Activated naive CD8-positive, alpha-beta T cell treated with anti-CD3 and anti-CD28 coated beads for 36 hours (primary cell): Measurements from ENCODE around the gene ADAMTS17. TPM values are rescaled to one million over a fixed set of nuclear protein-coding genes. Genes with fewer than 3 reads are reported as not detected.

ENCODE experiments used
- DNase-seq: peaks from one replicate; pipeline ENCODE4 v3.0.0; 2021
- H3K27ac Mint-ChIP-seq: one replicate; pipeline ENCODE4 v1.8.0; 2022; ENCODE audit warnings: mild to moderate bottlenecking, moderate library complexity, mixed read lengths
- H3K27me3 Mint-ChIP-seq: one replicate; pipeline ENCODE4 v1.8.0; 2022; ENCODE audit warnings: mild to moderate bottlenecking, mixed read lengths
- H3K36me3 Mint-ChIP-seq: one replicate; pipeline ENCODE4 v1.8.0; 2021; ENCODE audit warnings: mild to moderate bottlenecking, mixed read lengths
- H3K4me1 Mint-ChIP-seq: one replicate; pipeline ENCODE4 v1.8.0; 2021; ENCODE audit warnings: mixed read lengths
- H3K4me3 Mint-ChIP-seq: one replicate; pipeline ENCODE4 v1.8.0; 2022; ENCODE audit warnings: mild to moderate bottlenecking, moderate library complexity, mixed read lengths
- H3K9me3 Mint-ChIP-seq: one replicate; pipeline ENCODE4 v1.8.0; 2022; ENCODE audit warnings: mixed read lengths
- total RNA-seq, 2 experiments: library from RNA; stranded (reverse); gene quantifications; one replicate each; pipeline ENCODE4 v1.2.3, GENCODE V29; 2021

ADAMTS17 gene
- total RNA-seq, 2 experiments from 2014 or later, result 2.5 to 3.6 TPM

DNA sequence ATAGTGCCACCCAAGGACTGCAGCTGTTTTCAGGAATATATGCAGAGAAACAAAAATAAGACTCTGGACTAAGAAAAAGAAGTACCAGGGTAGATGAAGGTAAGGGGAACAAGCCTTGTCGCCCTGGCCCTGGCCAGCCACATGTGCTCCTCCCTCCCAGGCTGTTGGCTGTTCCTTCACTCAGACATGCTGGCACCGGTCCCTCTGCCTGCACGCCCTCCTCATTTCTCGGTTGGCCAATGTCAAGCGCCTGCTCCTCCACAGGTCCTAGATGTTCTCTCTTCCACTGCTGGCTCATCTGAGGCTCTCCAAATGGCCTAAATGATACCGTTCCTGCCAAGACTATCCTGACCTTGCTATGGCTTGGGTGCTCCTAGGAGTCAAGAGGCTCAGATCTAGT is 320.1 kb downstream of the ADAMTS17 start:
- H3K4me1 Mint-ChIP-seq, result no peaks in the 10 kb centered on the region
- H3K27ac Mint-ChIP-seq, result no peak overlapping the region
- DNase-seq, result no peak
- peaks cover 3% of the 10 kb centered on the region for H3K9me3 Mint-ChIP-seq
- no peaks in the 10 kb centered on the region for H3K27me3 Mint-ChIP-seq
- H3K4me3 Mint-ChIP-seq, result no peak overlapping the region
- peaks cover 2% of the 10 kb centered on the region for H3K36me3 Mint-ChIP-seq

DNA sequence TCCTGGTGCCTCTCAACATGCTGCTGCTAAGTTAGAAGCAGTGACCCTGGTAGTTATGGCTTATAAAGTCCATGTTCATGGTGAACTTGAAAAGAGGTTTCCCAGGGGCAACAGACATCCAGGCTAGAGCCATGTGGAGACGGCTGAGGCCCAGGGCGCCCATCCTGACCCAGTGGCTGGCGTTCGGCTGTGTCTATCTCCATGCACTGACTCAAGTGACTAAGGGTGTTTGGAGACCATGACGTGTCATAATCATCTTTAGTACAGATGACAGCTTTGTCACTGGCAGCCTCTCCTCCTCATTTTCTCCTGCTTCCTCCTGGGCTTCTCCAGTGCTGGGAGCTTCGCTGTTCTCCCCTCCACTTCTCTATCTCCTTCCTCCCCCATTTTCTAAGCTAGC is 321.2 kb downstream of the ADAMTS17 start:
- peaks cover 3% of the 10 kb centered on the region for H3K36me3 Mint-ChIP-seq
- no peaks in the 10 kb centered on the region for H3K4me1 Mint-ChIP-seq
- DNase-seq, result no peak
- H3K9me3 Mint-ChIP-seq, result peaks cover 3% of the 10 kb centered on the region
- H3K4me3 Mint-ChIP-seq, result no peak overlapping the region
- no peak overlapping the region for H3K27ac Mint-ChIP-seq
- no peaks in the 10 kb centered on the region for H3K27me3 Mint-ChIP-seq

DNA sequence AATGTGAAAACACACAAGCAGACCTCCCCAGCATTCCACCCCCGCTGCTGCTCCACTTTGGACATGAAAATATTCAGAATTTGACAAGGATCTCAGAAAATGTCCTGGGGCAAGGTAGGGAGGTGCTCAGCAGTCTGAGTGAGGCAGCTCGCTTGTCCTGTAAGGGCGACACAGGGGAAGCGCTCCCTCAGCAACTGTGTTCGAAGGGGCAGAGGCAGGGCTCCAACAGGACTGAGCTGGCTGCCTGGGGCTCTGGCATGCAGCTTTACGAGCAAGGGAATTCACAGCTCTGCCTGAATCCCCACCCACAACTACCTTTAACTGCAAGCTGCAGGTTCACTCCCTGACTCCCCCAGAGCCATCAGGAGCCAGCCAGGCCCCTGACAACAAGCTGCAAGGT is 321.6 kb downstream of the ADAMTS17 start:
- Mint-ChIP-seq H3K4me3 (no peak overlapping the region), H3K27me3 (no peaks in the 10 kb centered on the region), H3K36me3 (peaks cover 4% of the 10 kb centered on the region), H3K27ac (no peak overlapping the region), H3K9me3 (peaks cover 3% of the 10 kb centered on the region), H3K4me1 (no peaks in the 10 kb centered on the region)
- no peak for DNase-seq

DNA sequence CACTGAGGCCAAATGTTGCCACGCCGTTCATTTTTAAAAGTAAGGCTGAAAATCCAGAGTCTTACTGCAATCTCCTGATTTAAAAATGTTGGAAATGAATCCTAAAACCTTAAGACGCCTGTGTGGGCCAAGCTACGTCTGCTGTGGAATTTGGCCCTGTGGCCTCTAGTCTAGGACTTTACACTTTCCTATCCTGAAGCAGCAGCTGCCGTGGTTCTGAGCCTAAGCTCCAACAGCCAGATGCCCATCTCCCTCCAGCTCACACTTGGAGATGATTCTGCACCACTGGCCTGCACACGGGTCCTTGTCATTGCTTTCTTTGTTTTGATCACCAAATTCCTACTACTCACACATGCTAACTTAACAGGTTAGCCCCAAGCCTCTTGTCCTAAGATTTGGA is 322.2 kb downstream of the ADAMTS17 start:
- Mint-ChIP-seq H3K36me3 (peaks cover 4% of the 10 kb centered on the region), H3K27me3 (no peaks in the 10 kb centered on the region), H3K27ac (no peak overlapping the region), H3K4me3 (no peak overlapping the region), H3K9me3 (peaks cover 3% of the 10 kb centered on the region), H3K4me1 (no peaks in the 10 kb centered on the region)
- no peak for DNase-seq

DNA sequence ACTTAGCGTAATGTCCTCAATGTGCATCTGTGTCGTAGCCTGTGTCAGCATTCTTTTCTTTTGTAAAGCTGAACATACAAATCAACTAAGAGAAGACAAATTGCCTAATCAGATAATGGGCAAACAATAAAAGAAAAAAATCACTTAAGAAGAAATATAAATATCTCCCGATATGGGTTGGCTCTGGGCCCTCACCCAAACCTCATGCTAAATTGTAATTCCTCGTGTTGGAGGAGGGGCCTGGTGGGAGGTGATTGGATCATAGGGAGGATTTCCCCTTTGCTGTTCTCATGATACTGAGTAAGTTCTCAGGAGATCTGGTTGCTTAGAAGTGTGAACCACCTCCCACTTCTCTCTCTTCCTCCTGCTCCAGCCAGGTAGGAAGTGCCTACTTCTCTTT is 323.6 kb downstream of the ADAMTS17 start:
- H3K27me3 Mint-ChIP-seq, result no peaks in the 10 kb centered on the region
- H3K9me3 Mint-ChIP-seq, result peaks cover 3% of the 10 kb centered on the region
- peaks cover 4% of the 10 kb centered on the region for H3K36me3 Mint-ChIP-seq
- H3K4me3 Mint-ChIP-seq, result no peak overlapping the region
- DNase-seq, result no peak
- H3K4me1 Mint-ChIP-seq, result no peaks in the 10 kb centered on the region
- no peak overlapping the region for H3K27ac Mint-ChIP-seq

DNA sequence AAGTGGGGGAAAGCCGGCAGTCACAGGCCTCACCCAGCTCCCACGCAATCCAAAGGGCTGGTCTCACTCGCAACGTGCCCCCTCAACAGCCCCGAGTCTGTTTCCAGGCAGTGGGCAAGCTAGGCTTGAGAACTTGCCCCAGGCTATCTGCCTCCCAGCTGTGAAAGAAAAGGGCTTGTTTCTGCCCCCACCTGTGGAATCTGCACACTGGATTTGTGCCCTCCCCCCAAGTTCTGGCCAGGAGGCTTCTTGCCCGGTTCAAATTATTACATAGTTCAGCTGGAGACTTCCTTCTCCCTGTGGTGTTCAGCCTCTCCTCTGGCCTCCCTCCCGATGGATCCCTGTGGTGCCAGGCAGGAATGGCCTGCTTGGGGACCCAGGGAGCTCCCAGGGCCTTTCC is 324.6 kb downstream of the ADAMTS17 start:
- no peaks in the 10 kb centered on the region for H3K4me1 Mint-ChIP-seq
- H3K27me3 Mint-ChIP-seq, result no peaks in the 10 kb centered on the region
- no peak overlapping the region for H3K27ac Mint-ChIP-seq
- no peak overlapping the region for H3K4me3 Mint-ChIP-seq
- H3K36me3 Mint-ChIP-seq, result peaks cover 4% of the 10 kb centered on the region
- DNase-seq, result no peak
- peaks cover 3% of the 10 kb centered on the region for H3K9me3 Mint-ChIP-seq

DNA sequence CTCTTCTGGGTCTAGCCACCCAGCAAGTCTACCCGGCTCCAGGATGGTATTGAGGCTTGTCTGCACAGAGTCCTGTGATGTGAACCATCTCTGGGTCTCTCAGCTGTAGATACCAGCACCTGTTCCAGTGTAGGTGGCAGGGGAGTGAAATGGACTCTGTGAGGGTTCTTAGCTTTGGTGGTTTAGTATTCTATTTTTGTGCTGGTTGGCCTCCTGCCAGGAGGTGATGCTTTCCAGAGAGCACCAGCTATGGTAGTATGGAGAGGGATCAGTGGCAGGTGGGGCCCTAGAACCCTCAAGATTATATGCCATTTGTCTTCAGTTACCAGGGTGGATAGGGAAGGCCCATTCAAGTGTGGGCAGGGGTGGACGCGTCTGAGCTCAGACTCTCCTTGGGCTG is 325.1 kb downstream of the ADAMTS17 start:
- Mint-ChIP-seq H3K4me3 (no peak overlapping the region), H3K4me1 (no peaks in the 10 kb centered on the region), H3K27me3 (no peaks in the 10 kb centered on the region), H3K9me3 (peaks cover 3% of the 10 kb centered on the region), H3K27ac (no peak overlapping the region), H3K36me3 (peaks cover 4% of the 10 kb centered on the region)
- no peak for DNase-seq

DNA sequence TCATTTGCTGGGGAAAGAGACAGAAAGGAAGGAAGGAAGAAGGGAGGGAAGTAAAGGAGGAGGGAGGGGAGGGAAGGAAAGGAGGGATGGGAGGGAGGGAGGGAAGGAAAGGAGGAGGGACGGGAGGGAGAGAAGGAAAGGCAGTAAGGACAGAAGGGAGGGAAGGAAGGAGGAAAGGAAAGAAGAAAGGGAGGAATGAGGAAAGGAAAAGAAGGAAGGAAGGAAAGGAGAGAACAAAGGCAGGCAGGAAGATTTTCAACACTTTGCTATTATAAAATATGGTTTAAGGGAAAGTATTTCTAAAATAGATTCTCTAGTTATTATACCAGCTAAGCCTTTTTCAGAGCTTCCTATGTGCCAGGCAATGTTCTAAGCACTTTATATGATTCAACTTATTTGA is 330.5 kb downstream of the ADAMTS17 start:
- H3K36me3 Mint-ChIP-seq, result peaks cover 1% of the 10 kb centered on the region
- H3K9me3 Mint-ChIP-seq, result no peaks in the 10 kb centered on the region
- no peaks in the 10 kb centered on the region for H3K27me3 Mint-ChIP-seq
- H3K4me3 Mint-ChIP-seq, result no peak overlapping the region
- no peak overlapping the region for H3K27ac Mint-ChIP-seq
- DNase-seq, result no peak
- no peaks in the 10 kb centered on the region for H3K4me1 Mint-ChIP-seq

DNA sequence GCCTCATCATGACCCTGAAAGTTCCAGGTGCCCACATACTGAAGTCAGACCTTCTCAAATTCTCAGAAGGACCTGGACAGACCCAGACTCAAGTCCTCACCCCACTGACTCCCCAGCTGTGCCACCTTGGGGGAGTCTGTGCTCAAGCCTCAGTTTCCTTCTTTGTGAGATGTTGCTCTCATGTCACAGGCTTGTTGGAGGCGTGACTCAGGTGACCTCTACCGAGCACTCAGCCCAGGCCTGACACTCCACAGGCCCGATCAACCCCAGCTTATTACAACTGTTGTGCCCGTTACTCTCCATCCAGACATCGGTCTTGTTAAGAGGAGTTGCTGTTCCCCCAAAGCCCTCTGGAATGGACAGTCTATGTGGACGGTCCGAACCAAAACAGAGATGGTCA is 332.4 kb downstream of the ADAMTS17 start:
- Mint-ChIP-seq H3K9me3 (no peaks in the 10 kb centered on the region), H3K36me3 (no peaks in the 10 kb centered on the region), H3K4me1 (no peaks in the 10 kb centered on the region), H3K27me3 (no peaks in the 10 kb centered on the region), H3K27ac (no peak overlapping the region), H3K4me3 (no peak overlapping the region)
- DNase-seq, result no peak

DNA sequence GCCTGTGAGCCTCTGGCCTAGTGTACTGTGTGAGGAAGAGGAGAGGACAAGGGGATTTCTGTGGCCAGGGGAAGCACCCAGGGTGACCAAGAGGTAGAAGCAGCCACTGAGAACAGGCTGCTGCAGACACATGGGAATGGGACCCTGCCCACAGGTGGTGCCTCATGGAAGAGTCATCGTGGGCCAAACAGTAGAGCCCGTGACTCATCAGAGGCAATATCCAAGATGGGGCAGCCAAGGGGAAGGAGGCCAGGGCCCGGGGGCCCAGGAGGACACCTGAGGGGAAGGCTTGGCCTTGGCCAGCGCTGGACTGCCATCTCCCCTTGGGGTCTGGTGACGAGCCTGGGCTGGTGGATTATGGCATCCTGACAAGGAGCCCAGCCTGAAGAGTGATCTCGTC is 333.5 kb downstream of the ADAMTS17 start:
- H3K36me3 Mint-ChIP-seq, result no peaks in the 10 kb centered on the region
- no peak overlapping the region for H3K4me3 Mint-ChIP-seq
- H3K27ac Mint-ChIP-seq, result no peak overlapping the region
- no peak for DNase-seq
- no peaks in the 10 kb centered on the region for H3K9me3 Mint-ChIP-seq
- no peaks in the 10 kb centered on the region for H3K4me1 Mint-ChIP-seq
- H3K27me3 Mint-ChIP-seq, result no peaks in the 10 kb centered on the region

DNA sequence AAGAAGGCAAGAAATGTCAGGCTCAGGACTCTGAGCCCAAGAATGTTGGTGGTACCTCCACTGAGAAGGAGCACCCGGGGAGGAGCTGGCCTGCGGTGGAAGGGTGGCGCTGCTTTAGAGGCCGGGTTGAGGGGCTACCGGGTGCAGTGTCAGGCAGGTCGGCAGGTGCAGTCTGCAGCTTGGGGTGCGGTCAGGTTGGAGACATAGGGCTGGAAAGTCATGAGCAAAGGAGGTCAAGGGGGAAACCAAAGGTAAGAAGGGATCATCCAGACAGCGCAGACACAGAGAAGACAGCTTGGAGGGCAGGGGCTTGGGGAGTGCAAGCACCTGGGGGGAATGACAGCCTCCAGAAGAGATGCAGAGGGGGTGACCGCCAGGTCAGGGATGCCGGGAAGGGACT is 334.2 kb downstream of the ADAMTS17 start:
- H3K4me3 Mint-ChIP-seq, result no peak overlapping the region

DNA sequence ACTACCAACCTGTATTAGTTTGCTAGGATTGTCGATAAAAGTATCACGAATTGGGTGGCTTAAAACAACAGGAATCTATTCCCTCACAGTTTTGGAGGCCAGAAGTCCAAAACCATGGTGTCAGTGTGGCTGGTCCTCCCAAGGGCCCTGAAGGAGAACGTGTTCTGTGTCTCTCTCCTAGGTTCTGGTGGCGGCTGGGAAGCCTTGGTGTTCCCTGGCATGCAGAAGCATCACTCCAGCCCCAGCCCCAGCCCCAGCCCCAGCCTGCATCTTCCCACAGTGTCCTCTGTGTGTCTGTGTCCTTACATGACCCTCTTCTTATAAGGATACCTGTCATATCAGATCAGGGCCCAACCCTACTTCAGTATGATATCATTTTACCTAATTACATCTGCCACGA is 336.1 kb downstream of the ADAMTS17 start:
- H3K9me3 Mint-ChIP-seq, result no peaks in the 10 kb centered on the region
- H3K4me3 Mint-ChIP-seq, result no peak overlapping the region
- H3K27me3 Mint-ChIP-seq, result no peaks in the 10 kb centered on the region
- no peak overlapping the region for H3K27ac Mint-ChIP-seq
- no peaks in the 10 kb centered on the region for H3K4me1 Mint-ChIP-seq
- DNase-seq, result no peak
- no peaks in the 10 kb centered on the region for H3K36me3 Mint-ChIP-seq

More for the DNA sequence above, 334.2 kb downstream of the ADAMTS17 start:
- no peaks in the 10 kb centered on the region for H3K4me1 Mint-ChIP-seq
- H3K27me3 Mint-ChIP-seq, result no peaks in the 10 kb centered on the region
- no peaks in the 10 kb centered on the region for H3K9me3 Mint-ChIP-seq
- H3K27ac Mint-ChIP-seq, result no peak overlapping the region
- DNase-seq, result no peak
- no peaks in the 10 kb centered on the region for H3K36me3 Mint-ChIP-seq

DNA sequence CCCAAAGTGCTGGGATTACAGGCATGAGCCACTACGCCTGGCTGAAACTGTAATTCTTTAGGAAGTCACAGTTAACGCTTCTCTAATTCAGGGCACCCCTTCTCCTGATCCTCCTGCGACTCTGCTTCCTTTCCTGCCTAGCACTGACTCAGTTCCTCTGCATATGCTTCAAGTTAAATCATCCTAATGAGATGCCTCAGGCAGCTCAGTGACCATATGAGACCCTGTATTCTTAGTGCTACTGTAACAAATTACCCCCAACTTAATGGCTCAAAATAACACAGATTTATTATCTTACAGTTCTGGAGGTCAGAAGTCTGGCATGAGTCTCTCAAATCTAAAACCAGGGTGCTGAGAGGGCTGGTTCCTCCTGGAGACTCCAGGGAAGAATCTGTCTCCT is 336.8 kb downstream of the ADAMTS17 start:
- H3K27ac Mint-ChIP-seq, result no peak overlapping the region
- no peaks in the 10 kb centered on the region for H3K9me3 Mint-ChIP-seq
- no peaks in the 10 kb centered on the region for H3K27me3 Mint-ChIP-seq
- no peaks in the 10 kb centered on the region for H3K4me1 Mint-ChIP-seq
- DNase-seq, result no peak
- no peaks in the 10 kb centered on the region for H3K36me3 Mint-ChIP-seq
- no peak overlapping the region for H3K4me3 Mint-ChIP-seq

DNA sequence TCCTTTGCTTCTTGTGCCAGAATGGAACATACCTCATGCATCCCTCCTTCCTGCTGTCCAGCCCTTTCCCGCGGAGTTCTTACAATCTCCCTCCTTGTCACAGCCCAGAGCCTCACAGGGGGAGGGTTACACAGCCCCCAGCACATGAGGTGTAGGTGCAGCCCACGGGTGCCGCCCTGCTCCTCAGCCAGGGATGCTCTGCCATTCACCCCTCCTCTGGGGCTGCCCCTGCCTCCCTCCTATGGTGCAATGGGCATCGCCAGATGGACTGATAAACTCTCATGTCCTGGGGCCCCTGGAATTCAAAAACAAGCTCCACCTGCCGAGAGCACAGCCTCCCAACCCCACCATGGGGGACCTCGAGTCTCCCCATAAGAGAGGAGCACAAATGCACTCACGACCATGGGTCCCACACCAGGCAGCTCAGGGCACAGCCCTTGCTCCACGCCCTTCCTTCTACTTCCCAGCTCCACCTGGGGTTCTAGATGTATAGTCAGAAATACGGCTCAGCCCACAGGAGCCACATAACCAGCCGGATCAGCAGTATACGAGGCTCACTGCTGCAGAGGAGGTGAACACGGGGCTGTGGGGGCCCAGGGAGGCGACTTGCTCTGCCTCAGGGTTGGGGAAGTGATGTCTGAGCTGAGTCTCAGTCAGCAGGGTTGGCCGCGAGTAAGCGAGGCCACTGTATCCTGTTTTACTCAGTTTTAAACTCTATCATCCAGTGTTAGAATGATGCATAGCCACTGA is 338.8 kb downstream of the ADAMTS17 start:
- Mint-ChIP-seq H3K4me1 (no peaks in the 10 kb centered on the region), H3K27me3 (no peaks in the 10 kb centered on the region), H3K9me3 (no peaks in the 10 kb centered on the region), H3K27ac (no peak overlapping the region), H3K4me3 (no peak overlapping the region), H3K36me3 (no peaks in the 10 kb centered on the region)
- no peak for DNase-seq

DNA sequence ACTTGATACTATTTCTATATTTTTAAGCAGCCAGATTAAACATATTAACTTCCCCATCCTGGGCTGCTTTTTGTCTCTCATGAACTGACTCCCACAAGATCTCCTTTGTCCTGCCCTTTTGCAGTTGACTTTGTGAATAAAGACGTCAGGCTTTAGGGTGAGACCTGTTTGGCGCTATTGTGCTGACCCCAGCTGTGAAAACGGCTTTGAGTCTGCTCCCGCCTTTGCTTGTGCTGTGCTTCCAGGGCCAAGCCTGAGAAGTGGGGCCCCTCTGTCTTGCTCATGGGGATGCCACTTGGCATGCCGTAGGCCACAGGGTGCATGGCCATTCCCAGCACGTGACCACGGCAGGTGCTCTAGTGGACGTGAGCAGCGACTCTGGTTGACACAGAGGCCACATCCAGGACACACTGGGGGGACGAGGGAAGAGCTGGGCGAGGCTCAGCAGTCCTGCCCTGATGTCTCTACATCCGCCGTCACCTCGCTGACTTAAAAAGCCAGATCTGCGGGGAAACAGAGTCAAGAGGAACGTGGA is 339.6 kb downstream of the ADAMTS17 start:
- Mint-ChIP-seq H3K27me3 (no peaks in the 10 kb centered on the region), H3K4me3 (no peak overlapping the region), H3K27ac (no peak overlapping the region), H3K36me3 (no peaks in the 10 kb centered on the region), H3K9me3 (no peaks in the 10 kb centered on the region), H3K4me1 (no peaks in the 10 kb centered on the region)
- DNase-seq, result no peak

DNA sequence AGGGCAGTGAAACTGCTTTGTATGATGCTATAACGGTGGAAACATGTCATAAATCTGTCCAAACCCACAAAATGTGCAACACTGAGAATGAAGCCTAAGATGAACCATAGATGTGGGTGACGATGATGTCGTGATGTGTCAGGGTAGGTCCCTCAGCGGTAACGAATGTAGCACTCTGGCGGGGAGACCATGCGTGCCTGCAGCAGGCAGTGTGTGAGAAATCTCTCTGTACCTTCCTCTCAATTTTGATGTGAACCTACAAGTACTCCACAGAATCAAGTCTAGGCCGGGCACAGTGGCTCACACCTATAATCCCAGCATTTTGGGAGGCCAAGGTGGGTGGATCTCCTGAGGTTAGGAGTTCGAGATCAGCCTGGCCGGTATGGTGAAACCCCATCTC is 340.4 kb downstream of the ADAMTS17 start:
- no peaks in the 10 kb centered on the region for H3K4me1 Mint-ChIP-seq
- H3K36me3 Mint-ChIP-seq, result no peaks in the 10 kb centered on the region
- H3K9me3 Mint-ChIP-seq, result no peaks in the 10 kb centered on the region
- no peak for DNase-seq
- H3K4me3 Mint-ChIP-seq, result no peak overlapping the region
- no peaks in the 10 kb centered on the region for H3K27me3 Mint-ChIP-seq
- H3K27ac Mint-ChIP-seq, result no peak overlapping the region
